Measurements from ENCODE around the gene FAM171A1.

FAM171A1 gene

DNA sequence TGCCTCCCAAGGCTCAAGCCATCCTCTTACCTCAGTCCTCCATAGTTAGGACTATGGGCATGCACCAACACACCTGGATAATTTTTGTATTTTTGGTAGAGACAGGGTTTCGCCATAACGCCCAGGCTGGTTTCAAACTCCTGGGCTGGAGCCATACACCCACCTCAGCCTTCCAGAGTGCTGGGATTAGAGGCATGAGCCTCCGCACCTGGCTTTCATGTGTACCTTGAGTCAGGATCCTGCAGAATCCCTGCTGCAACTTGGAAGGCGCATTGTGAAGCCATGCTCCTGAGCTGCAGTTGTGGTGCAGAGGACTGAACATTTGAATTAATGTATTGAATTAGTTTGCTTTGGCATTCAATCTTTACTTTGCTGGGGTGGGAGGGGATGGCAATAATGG, 173.2 kb downstream of the FAM171A1 start:
- no peak for DNase-seq

DNA sequence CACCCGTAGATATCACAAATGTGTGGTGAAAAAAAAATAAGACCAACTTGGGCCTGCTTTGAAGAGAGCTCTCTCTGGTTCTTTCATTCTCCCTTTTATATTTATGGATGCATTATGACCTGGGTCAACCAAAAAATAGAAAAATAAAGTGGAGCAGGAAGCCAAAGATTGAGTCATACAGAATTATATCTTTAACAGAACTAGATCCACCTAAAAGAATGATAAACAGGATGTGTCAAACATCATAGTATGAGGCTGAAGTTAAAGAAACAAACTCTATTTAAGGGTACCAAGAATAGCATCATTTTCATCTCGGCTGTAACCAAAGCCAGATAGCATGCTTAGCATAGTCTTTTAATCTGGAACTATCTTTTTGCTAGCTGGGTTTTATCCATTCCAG, 173.8 kb downstream of the FAM171A1 start:
- DNase-seq, result no peak

DNA sequence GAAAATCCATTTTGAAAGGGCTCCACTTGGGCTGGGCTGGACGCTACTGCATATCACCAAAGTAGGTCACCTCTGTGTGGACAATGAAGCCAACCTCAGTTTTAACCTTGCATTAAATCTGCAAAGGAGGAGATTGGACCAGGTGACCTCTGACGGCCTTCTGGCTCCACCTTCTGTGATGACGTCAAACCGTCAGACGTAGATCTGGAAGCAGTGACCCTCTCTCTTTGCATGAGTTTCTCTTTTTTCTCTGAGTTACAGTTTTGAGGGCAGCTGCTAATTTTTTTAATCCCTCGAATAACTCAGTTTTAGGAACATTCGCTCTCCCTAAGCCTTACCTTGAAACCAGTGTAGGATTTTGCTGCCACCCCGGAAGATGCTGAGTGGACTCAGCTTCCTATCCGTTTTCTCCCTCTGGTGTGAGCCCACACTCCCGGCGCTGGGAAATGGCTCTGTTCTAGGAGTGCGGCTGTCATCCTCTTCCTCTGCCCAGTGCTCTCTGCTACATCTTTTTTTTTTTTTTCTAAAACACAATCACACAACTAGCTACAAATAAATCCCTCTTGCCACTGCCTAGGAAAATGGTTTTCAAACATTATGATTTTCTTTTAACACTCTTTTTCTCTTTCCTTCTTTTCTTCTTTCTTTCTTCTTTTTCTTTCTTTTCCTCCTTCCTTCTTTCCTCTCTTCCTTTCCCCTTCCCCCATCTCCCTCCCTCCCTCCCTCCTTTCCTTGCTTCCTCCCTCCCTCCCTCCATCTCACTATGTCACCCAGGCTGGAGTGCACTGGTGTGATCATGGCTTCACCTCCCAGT, 174.9 kb downstream of the FAM171A1 start:
- no peak for DNase-seq

DNA sequence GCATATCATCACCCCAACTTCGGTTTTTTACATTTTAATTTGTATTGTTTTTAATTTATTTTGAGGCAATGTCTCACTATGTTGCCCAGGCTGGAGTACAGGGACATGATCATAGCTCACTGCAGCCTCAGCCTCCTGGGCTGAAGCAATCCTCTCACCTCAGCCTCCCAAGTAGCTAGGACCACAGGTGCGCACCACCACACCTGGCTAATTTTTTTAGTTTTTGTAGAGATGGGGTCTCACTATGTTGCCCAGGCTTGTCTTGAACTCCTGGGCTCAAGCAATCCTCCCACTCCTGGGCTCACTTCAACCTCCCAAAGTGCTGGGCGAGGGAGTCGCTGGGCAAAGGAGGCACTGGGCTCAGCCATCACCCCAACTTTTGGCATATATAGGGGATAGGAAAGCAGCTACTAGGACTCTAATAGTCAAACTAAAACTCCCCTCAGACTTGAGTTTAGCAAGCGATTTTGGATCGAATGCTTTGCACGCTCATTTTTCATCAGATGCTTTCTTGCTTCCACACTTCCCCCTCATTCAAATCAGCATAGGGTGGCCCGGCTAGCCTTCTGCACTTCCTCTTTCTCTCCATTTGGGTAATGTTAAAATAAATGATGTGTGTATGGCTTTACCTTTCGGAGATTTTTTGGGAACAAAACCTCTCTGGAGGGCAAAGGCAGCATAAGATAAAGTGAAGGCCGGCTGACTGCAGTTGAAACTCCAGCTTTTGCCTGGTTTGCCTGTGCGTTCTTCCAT, 181.8 kb downstream of the FAM171A1 start:
- DNase-seq, result no peak

DNA sequence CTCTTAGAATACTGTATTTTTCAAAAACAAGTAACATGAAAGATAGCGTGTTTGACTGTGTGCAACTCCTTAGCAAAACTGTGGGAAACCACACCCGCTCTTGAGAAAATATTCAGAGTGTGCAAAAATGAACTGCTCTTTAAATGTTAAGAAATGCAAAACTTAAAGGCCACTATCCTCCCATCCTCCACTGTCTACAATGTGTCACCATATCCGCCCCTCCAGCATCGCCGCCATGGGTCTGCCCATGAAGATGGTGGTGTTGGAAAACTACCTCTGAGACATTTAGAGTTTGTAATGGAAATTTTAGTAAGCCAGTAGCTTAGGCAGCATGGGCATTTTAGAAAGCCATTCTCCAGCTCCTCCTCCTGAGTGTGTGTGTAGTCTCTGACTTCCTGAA, 182.5 kb downstream of the FAM171A1 start:
- no peak for DNase-seq

DNA sequence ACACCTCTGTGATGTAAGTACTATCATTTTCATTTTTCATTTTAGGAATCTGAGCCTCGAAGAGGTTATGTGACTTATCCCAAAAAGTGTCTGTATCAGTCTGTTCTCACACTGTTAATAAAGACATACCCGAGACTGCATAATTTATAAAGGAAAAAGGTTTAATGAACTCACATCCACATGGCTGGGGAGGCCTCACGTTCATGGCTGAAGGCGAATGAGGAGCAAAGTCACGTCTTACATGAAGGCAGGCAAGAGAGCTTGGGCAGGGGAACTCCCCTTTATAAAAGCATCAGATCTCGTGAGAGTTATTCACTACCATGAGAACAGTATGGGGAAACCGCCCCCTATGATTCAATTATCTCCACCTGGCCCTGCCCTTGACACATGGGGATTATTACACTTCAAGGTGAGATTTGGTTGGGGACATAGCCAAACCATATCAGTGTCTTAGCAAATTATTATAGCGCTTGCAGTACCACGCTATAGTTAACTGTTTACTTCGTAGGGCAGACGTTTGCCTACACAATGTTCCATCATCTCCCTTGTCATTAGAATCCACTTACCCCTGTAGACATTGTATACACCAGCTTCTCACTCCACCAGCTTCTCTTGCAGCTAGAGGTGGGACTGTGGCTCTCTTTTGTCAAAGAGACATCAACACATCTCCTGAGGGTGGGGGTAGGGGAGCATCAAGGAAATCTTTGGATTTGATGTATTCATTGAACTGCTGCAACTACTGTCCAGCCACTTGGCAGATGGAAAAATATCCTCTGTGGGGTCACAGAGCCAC, 187.2 kb downstream of the FAM171A1 start:
- DNase-seq, result no peak

DNA sequence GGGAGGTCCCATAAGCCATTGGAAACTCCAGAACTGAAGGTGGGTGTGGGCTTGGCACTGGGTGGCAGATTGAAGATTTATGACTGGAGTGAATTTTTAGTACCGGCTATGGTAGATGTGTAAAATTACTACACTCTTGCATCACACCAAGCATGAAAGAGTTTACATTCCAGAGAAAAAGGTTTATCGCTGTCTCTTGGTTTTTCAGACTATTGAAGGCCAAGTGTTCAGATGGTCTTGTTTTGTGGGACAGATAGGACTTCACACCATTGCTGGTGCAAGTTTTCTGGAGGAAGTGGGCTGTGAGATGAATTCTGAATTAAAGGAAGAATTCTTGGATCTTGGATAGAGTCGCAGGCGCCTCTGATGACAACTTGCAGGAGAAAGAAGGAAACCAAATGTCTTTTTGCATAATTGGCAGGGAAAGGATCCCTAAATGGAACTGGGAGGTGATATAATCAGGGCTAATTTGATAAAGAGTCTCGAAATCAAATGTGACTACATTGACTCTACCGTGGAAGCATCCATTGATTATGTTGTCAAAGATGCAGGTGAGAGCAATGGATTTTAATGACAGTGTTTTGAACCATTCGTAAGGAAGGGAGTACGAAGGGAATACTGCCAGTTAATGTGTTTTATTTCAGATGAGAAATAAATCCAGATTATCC, 188.4 kb downstream of the FAM171A1 start:
- DNase-seq, result no peak

DNA sequence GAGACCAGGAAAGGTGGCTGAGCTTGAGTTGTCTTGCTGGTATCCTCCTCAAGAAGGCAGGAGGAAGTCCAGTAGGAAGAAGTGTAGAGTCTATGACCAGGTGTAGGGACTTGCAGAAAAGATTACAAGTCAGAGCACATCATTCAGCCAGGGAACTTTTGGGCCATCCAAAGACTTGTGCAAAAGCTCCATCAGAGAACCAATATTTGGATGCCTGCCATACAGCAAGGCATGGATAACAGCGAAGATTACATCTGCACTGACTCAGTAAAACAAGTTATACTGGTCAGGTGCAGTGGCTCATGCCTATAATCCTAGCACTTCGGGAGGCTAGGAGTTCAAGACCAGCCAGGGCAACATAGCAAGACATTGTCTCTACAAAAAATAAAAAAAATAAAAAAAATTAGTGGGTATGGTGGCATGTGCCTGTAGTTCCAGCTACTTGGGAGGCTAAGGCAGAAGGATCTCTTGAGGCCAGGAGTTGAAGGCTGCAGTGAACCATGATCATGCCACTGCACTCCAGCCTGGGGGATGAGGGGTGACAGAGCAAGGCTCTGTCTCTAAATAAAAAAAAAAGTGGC, 189.4 kb downstream of the FAM171A1 start:
- DNase-seq, result no peak

DNA sequence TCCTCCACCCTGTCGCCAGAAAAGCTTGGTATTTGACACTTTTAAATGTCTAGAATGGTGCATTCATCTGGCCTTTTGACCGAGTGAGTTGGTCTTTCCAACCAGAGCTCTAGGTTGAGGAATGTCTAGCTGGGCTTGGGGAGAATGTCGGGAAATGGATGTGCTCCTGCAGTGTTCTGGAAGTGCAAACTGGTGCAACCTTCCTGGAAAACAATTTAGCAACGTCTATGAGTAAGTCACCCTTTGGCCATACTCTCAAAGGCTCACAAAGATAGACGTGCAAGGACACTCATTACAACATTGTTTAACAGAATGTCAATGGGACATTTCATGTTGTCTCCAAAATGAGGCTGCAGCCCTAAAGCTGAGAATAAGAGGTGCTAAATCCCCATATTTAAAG, 190.4 kb downstream of the FAM171A1 start:
- DNase-seq, result no peak

DNA sequence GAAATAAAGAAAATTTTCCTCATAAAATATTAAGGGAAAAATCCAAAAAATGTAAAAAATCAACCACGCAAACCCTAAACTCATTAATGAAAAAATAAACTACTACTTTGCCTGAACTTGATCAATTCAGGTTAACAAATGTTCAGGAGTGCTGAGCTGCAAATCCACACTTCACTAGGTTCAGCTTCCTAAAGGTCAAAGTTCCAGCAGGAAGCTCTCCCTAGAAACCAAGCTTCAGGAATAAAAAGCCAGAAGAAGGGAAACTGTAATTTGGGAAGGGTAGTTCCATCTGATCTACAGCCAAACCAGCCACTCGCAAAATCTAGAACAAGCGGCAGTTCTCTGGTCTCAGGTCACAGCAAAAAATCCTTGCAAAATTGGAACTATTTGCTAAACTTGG, 194.8 kb downstream of the FAM171A1 start:
- no peak for DNase-seq

DNA sequence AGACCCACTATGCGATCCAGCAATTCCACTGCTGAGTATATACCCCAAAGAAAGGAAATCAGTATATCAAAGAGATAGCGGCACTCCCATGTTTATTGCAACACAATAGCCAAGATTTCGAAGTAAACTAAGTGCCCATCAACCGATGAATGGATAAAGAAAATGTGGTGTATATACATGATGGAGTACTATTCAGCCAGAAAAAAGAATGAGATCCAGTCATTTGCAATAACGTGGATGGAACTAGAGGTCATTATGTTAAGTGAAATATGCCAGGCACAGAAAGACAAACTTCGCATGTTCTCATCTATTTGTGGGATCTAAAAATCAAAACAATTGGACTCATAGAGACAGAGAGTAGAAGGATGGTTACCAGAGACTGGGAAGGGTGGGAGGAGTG, 195.5 kb downstream of the FAM171A1 start:
- no peak for DNase-seq

DNA sequence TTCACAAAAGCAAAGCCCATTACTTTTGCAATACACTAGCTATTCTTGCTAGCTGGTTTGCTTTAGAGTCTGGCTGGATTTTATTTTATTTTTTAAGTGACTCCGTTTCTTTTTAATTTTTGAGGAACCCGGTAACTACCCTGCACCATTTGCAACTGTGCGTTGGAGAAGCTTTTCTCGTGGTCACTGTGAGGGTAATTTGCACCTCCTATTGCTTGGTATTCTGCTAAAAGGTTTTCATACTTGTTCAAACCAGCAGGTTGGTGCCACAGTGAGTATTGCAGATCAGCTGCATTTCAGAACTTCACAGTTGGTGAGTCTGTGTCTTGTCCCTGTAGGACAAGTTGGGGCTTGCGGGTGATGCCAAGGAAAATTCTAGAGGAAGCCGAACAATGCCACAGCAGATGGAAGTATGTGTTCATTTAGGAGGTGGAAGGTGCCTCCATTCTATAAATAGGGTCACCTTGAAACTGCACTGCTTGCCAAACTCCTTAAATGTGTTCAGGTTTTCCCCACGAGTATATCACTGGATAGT, 198.7 kb downstream of the FAM171A1 start:
- DNase-seq, result no peak

DNA sequence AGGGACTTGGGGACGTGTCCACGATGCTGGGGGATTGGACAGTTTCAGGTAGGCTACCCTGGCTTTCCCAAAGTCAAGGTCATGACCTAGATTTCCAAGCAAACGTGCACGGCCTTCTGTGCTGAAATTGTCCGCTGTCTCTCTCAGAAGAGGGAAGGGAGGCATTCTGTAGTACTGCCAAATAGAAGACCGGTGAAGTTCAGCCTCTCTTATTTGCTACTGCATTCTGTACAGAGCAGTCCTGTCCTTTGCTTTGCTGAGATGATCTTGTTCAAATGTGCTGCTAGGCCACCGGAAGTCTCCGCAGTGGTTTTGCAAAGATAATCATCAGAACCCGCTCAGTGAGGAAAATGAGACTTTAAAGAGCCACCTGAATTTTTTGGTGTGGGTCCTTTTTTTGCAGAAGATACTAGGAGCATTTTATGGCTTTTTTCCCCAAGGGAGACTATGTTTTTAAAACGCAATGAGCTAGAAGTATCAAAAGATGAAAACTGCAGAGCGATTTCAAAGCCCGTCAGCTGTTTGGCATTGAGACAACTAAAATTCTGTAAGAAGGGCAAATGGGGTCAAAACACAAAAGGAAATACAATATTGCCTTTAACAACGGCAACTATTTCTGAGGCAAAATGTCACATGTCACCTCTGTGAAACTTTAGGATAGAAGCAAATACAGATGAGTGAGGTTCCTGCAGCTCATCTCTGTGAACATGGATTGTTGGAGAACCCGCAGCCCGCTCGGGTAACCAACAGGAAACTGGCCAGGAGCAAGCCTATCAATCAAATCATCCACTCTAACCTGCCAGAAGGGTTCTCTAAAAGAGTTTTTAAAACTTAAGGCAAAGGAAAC, 201.3 kb downstream of the FAM171A1 start:
- DNase-seq, result peak; percentile 60

DNA sequence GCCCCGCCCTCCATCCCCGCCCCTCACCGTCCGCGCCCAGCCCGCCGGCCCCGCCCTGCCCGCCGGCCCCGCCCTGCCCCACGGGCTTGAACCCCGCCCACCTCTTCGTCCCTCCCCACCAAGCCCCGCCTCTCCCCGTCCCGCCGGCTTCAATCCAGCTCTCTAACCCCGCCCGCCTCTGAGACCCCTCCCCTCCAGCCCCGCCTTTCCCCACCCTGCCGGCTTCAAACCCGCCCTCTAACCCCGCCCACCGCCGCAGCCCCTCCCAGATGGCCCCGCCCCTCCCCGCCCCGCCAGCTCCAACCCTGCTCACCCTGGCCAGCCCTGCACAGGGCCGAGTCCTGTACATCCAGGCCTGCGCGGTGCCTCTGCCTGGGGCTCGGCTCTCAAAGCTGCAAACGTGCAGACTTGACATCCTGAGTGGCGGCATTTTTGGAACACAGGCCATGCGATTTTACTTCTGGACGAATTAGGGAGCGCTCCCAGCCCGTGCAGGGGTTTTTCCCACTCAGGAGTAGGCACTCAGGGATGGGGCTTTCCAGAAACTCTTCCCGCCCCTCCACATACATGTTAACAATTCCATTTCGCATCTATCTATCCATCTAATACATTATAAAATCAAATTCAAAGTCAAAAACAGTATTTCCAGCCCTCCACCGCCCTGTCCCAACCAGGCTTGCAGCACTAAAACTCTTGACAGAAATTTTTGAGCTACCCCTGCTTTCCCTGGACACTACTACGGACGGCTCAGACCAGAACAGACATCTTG, 202.1 kb downstream of the FAM171A1 start:
- DNase-seq, result peak; percentile 35

DNA sequence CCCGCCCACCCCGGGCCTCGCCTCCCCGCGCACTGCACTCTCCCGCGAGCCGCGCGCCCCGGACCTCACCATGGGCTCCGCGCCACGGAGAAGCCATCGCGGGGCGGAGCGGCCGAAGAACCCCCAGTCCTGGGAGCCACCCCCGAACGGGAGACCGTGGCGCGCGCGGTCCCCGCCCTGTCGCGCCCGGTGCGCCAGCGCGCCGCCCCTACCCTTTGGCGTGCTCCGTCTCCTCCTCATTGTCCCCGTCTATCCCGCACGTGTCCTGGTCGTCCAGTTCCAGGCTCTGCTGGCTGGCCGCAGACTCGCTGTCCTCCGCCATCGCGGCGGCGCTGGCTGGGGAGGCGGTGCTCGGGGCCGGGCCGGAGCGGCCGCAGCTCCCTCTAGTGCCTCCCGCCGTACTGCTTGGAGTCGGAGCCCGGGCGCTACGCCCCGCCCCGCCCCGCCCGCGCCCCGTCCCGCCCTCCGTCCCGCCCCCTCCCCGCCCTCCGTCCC, 202.8 kb downstream of the FAM171A1 start, which contains the start of gene NMT2:
Gene NMT2, minus strand, starts transcription at position 403 of the 495 bp plus-strand sequence. Its CDS starts 81 bp downstream, at position 322.
- DNase-seq, result peak; percentile 30

DNA sequence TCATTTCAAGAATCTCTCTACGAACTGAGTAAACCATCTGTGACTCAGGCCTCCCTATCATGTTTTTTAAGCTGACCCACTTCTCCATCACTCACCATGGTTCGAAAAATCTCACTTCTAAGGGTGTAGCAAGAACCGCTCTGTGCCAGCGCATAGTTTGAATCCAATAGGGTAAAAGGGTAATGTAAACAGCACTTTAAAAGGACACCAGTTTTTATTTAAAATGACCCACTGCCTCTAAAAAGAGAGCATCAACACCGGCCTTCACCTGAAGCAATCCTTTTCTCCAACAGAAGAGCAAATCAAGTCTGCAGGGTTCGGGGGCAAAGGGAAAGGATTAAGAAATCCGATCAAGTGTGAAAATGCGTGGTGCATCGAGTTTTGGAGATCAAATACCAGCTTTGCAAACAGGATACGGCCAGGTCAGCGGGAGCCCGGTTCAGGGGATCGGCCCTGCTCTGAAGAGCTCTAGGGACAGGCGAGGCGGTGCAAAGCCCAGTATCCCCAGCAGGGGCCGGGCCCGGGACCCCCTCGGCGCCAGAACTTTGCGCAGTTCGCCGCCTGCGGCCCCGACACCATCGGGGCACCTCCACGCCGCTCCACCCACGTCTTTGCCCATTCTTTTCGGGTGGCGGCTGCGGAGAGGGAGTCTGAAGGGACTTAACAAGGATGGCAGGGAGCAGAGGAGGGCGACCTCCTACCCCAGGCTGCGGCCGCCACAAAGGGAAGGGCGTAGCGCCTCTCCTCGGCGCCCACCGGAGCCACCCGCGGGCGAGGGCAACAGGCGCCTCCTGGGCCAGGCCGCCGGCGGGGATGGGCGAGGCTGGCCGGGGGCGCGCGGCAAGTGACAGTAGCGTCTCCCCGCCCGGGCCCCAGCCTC, 203.4 kb downstream of the FAM171A1 start:
- DNase-seq, result no peak

DNA sequence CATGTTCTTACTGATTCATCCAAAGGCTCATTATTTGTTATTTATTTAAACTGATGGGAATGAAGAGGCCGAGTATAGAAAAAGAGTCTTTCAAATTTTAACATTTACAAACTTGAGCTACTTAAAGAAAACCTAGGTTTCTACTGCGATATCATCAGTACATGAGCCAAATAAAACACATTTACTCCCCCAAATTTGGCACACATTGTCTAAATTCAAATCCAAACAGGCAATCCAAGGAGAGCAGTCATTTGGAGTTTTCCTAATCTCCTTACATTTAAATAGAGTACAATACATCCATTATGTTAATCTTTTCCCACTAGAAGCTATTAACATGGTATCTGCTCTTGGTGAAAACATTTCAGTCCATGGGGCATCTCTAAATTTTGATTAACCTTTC, 204.8 kb downstream of the FAM171A1 start:
- no peak for DNase-seq

DNA sequence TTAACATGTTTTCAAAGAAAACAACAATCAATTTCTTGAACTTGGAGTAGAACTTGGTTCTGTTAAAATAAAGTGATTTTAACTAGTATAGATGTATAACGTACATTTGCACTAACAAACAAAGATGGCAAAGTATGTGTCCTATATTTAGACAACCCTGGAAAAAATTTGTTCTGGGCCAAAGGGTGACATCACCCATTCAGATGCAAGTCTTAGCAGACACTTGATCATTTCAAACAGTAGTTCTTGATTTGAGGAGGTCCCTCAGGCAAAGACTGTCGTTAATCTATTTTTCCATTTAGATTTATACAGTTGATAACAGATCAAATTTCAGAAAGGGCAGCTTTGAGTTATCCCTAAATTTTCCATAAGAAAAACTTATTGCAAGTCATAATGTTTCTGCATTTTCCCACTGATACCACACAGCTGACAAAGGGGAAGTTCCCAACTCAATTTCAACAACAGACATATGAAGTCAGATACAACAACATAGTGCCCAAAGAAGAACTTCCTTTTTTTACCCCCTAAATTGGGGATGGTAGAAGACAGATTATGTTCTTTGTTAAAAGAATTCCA, 207.7 kb downstream of the FAM171A1 start:
- DNase-seq, result peak; percentile 13

Data from GF-D8 (cell line).